GM23248 (cell line): ENCODE results near the gene PLD1. TPM values are rescaled to one million over a fixed set of nuclear protein-coding genes. Genes with fewer than 3 reads are reported as not detected.

Source experiments
- DNase-seq: peaks from one replicate; pipeline ENCODE4 v3.0.0-alpha.2; 2015
- H2AFZ ChIP-seq: fragments of 200-600 bp; sonication (generic); 2 replicates; pipeline ENCODE4 v1.6.1; 2016; ENCODE audit warnings: antibody characterized with exemption
- H3F3A ChIP-seq: fragments of 200-600 bp; sonication (generic); 2 replicates; pipeline ENCODE4 v1.6.1; 2016; ENCODE audit warnings: mild to moderate bottlenecking, antibody characterized with exemption, mixed run types; ENCODE audit not compliant: insufficient read depth
- H3K27ac ChIP-seq: fragments of 200-600 bp; sonication (generic); 2 replicates; pipeline ENCODE4 v1.5.1; 2016; ENCODE audit warnings: mild to moderate bottlenecking
- H3K27me3 ChIP-seq: fragments of 200-600 bp; sonication (generic); replicated peaks from 2 replicates; pipeline ENCODE4 v1.6.1; 2016; ENCODE audit warnings: mild to moderate bottlenecking; ENCODE audit not compliant: insufficient read depth
- H3K36me3 ChIP-seq: fragments of 200-600 bp; sonication (generic); 2 replicates; pipeline ENCODE4 v1.6.1; 2016; ENCODE audit warnings: low read depth, mild to moderate bottlenecking
- H3K4me1 ChIP-seq: fragments of 200-600 bp; sonication (generic); 2 replicates; pipeline ENCODE4 v1.6.1; 2016; ENCODE audit warnings: mild to moderate bottlenecking; ENCODE audit not compliant: insufficient read depth
- H3K4me2 ChIP-seq: fragments of 200-600 bp; sonication (generic); one replicate; pipeline ENCODE4 v1.6.1; 2016; ENCODE audit warnings: mild to moderate bottlenecking; ENCODE audit not compliant: unreplicated experiment
- H3K4me3 ChIP-seq: fragments of 200-600 bp; sonication (generic); 2 replicates; pipeline ENCODE4 v1.5.1; 2016; ENCODE audit warnings: mild to moderate bottlenecking
- H3K79me2 ChIP-seq: fragments of 200-600 bp; sonication (generic); 2 replicates; pipeline ENCODE4 v1.6.1; 2016; ENCODE audit warnings: mild to moderate bottlenecking; ENCODE audit not compliant: insufficient read depth
- H3K9ac ChIP-seq: fragments of 200-600 bp; sonication (generic); 2 replicates; pipeline ENCODE4 v1.6.1; 2016; ENCODE audit warnings: mild to moderate bottlenecking
- H3K9me2 ChIP-seq: fragments of 200-600 bp; sonication (generic); 2 replicates; pipeline ENCODE4 v1.6.1; 2016; ENCODE audit warnings: mixed run types, mild to moderate bottlenecking, moderate library complexity; ENCODE audit not compliant: insufficient read depth
- H3K9me3 ChIP-seq: fragments of 200-600 bp; sonication (generic); one replicate; pipeline ENCODE4 v1.6.1; 2017; ENCODE audit warnings: low read depth
- H4K20me1 ChIP-seq: fragments of 200-600 bp; sonication (generic); 2 replicates; pipeline ENCODE4 v1.6.0; 2016; ENCODE audit not compliant: insufficient read depth
- EZH2 ChIP-seq: fragments of 200-600 bp; sonication (generic); IDR thresholded peaks from 2 replicates; pipeline ENCODE4 v1.6.1; 2018; ENCODE audit warnings: antibody characterized with exemption, mild to moderate bottlenecking; ENCODE audit not compliant: insufficient read depth, poor library complexity, severe bottlenecking
- EZH2phosphoT487 ChIP-seq: fragments of 200-600 bp; sonication (generic); IDR thresholded peaks from 2 replicates; pipeline ENCODE4 v1.6.1; 2018; ENCODE audit warnings: antibody characterized with exemption, moderate library complexity, mild to moderate bottlenecking, low read depth; ENCODE audit not compliant: insufficient read depth
- WGBS, 2 experiments: methylation state at CpG; one replicate each; pipeline ENCODE4 v1.1.6; 2015 to 2017; ENCODE audit warnings: low lambda C conversion rate in 2 of 2, low coverage in 1 of 2; ENCODE audit errors: missing lambda C conversion rate in 2 of 2; 5-methylcytosine and 5-hydroxymethylcytosine counted together
- in situ Hi-C: fragments of 300-500 bp; cut with MboI; formaldehyde crosslinking; loops from 2 replicates; pipeline ENCODE4 v1.15.0; 2020
- polyA plus RNA-seq: library from polyadenylated mRNA; unstranded; fragments of >200 nt; fragmentation: Nextera tagmentation; extraction: Ambion mirVana; gene quantifications from 2 replicates; pipeline ENCODE4 v1.2.1, GENCODE V29; 2016
- total RNA-seq: library from RNA; depleted of rRNA; stranded (reverse); fragments of >200 nt; shearing (Covaris generic); gene quantifications from 2 replicates; pipeline ENCODE4 v1.2.3, GENCODE V29; 2014

The PLD1 gene
- total and polyA plus RNA-seq, 2 experiments from 2014 or later: 3.0 to 4.6 TPM

GRCh38 chr3:171558188-171558696, 252.0 kb downstream of the PLD1 start:
- H2AFZ ChIP-seq: no peak overlapping the region
- no peaks in the 10 kb centered on the region for H3K9me3 ChIP-seq
- H3K4me3 ChIP-seq: no peak overlapping the region
- 91 to 96% methylated on average over 3 of the region's 3 CpGs for WGBS, 2 experiments
- H3K4me2 ChIP-seq: no peak overlapping the region
- no peak overlapping the region for H3K27ac ChIP-seq
- DNase-seq: no peak
- in situ Hi-C loops: loop anchor here (25.0 kb wide), 2 partner anchors 371 to 496 kb away; no protein-coding TSS in a partner anchor
- no peaks in the 10 kb centered on the region for H4K20me1 ChIP-seq
- no peaks in the 10 kb centered on the region for H3K27me3 ChIP-seq
- H3K79me2 ChIP-seq: no peaks in the 10 kb centered on the region
- H3K9ac ChIP-seq: no peak overlapping the region
- TF ChIP-seq EZH2 (no peak), EZH2phosphoT487 (no peak)
- H3K9me2 ChIP-seq: no peaks in the 10 kb centered on the region
- no peaks in the 10 kb centered on the region for H3K4me1 ChIP-seq
- no peaks in the 10 kb centered on the region for H3F3A ChIP-seq
- H3K36me3 ChIP-seq: no peaks in the 10 kb centered on the region

GRCh38 chr3:171557173-171557572, 253.1 kb downstream of the PLD1 start:
- in situ Hi-C loops: loop anchor here (25.0 kb wide), 2 partner anchors 370 to 495 kb away; no protein-coding TSS in a partner anchor
- H3K9me3 ChIP-seq: no peaks in the 10 kb centered on the region
- no peaks in the 10 kb centered on the region for H3K36me3 ChIP-seq
- H3K27ac ChIP-seq: no peak overlapping the region
- no peaks in the 10 kb centered on the region for H3F3A ChIP-seq
- no peaks in the 10 kb centered on the region for H3K9me2 ChIP-seq
- H2AFZ ChIP-seq: no peak overlapping the region
- TF ChIP-seq EZH2 (no peak), EZH2phosphoT487 (no peak)
- H4K20me1 ChIP-seq: no peaks in the 10 kb centered on the region
- no peak overlapping the region for H3K9ac ChIP-seq
- H3K79me2 ChIP-seq: no peaks in the 10 kb centered on the region
- no peak overlapping the region for H3K4me2 ChIP-seq
- DNase-seq: no peak
- no peak overlapping the region for H3K4me3 ChIP-seq
- no peaks in the 10 kb centered on the region for H3K4me1 ChIP-seq
- H3K27me3 ChIP-seq: no peaks in the 10 kb centered on the region

- Histone ChIP-seq H3K27ac (no peak overlapping the region), H3K9me3 (no peaks in the 10 kb centered on the region), H3K9ac (no peak overlapping the region), H3K79me2 (no peaks in the 10 kb centered on the region), H3F3A (no peaks in the 10 kb centered on the region), H2AFZ (no peak overlapping the region), H3K9me2 (no peaks in the 10 kb centered on the region), H3K27me3 (no peaks in the 10 kb centered on the region), H3K4me1 (no peaks in the 10 kb centered on the region), H3K4me2 (no peak overlapping the region), H4K20me1 (no peaks in the 10 kb centered on the region), H3K36me3 (no peaks in the 10 kb centered on the region), H3K4me3 (no peak overlapping the region)
- in situ Hi-C loops: loop anchor here (25.0 kb wide), 2 partner anchors 369 to 494 kb away; no protein-coding TSS in a partner anchor
- no peak for TF ChIP-seq EZH2phosphoT487
- no peak for TF ChIP-seq EZH2
- no peak for DNase-seq
- 70 to 71% methylated on average over 4 of the region's 4 CpGs for WGBS, 2 experiments
These were observed 253.6 kb downstream of the PLD1 start for GRCh38 chr3:171556574-171557145.

GRCh38 chr3:171556148-171556547, 254.1 kb downstream of the PLD1 start:
- Histone ChIP-seq H4K20me1 (no peaks in the 10 kb centered on the region), H3K9me2 (no peaks in the 10 kb centered on the region), H3K9me3 (no peaks in the 10 kb centered on the region), H3K4me2 (no peak overlapping the region), H3K4me1 (no peaks in the 10 kb centered on the region), H3K27me3 (no peaks in the 10 kb centered on the region), H3F3A (no peaks in the 10 kb centered on the region), H3K27ac (no peak overlapping the region), H3K9ac (no peak overlapping the region), H3K36me3 (no peaks in the 10 kb centered on the region), H2AFZ (no peak overlapping the region), H3K4me3 (no peak overlapping the region), H3K79me2 (no peaks in the 10 kb centered on the region)
- WGBS, 2 experiments: 19 to 26% methylated on average over 5 of the region's 5 CpGs
- no peak for DNase-seq
- no peak for TF ChIP-seq EZH2
- TF ChIP-seq EZH2phosphoT487: no peak
- in situ Hi-C loops: loop anchor here (25.0 kb wide), 2 partner anchors 369 to 494 kb away; no protein-coding TSS in a partner anchor
